NCI-H2107 treated with DMSO at 0.1 percent for 48 hours (cell line): ENCODE results near the gene CARMIL1.

Experiments used
- DNase-seq: peaks from one replicate; lab custom pipeline; 2025; ENCODE audit not compliant: unreplicated experiment; lab: John Stamatoyannopoulos, UW

Gene CARMIL1

DNA sequence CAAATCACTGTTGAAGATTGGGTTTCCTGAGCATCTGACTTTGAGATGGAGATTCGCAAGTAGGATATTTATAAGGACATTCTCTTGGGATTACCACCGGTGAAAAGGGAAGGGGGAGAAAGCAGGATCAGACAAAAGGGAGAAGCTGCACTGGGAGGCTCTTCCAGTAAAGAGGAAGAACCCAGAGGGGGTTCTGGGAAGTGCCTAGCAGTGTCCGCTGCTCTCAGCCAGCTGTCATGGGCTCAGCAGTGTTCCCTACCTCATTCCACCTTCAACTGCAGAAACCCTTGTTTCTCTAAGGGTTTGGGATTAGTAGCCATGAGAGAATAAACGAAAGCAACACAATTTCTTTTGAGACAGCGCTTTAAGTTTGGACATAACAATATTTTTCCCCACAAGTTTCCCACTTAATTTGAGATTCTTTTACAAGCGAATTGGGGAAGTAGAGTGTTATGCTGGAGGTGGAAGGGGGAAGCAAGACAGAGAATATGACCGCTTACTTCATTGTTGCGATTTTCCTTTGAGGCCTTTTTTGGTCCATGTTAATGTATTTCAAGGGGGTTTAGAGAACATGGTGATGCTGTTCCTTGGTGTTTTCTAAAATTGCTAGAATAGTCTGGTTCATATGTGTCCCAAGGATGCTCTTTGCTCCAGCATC, 218.3 kb downstream of the CARMIL1 start:
- DNase-seq, result no peak

DNA sequence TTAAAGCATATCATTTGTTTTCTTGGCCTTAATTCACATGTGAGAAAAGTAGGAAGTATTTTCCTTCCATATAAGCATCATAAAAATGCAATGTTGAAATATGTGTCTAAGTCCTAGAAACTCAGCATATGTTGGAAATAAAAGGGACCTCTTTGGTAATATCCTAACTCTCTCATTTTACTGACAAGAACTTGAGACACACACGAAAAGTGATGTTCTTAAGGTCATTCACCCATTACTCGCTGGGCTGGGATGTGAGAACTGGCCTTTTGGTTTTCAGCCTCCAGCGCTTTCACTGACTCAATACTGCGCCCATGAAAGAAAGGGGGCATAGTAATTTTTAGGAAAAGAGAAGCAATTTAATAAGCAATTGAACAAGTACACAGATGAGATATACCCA, 219.3 kb downstream of the CARMIL1 start:
- DNase-seq, result no peak

DNA sequence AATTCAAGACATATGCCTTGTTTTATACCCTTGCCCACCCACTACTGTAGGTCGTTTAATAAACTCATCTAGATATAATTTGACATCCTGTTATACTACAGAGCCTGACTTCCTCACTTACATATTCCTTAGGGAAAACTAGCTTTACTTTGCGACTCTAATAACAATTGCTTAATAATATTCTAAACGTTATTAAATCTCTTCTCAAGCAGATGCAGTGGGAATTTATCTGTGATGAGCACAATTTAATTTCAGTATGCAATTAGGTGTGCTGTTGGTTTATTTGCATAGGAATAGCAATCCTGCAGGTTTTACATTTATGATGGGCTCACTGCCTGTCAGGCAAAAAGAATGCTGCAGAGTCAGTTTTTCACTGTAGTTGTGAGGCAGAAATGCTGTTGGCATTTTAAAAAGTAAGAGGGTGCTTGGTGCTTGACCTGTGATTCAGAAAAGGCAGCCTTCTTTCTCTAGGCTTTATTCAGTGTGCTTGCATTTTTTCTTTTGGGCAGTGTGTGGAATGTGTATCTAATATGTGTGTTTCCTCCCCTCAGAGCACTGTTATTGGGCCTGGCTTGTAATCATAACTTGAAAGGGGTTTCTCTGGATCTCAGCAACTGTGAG, 220.6 kb downstream of the CARMIL1 start:
- no peak for DNase-seq

DNA sequence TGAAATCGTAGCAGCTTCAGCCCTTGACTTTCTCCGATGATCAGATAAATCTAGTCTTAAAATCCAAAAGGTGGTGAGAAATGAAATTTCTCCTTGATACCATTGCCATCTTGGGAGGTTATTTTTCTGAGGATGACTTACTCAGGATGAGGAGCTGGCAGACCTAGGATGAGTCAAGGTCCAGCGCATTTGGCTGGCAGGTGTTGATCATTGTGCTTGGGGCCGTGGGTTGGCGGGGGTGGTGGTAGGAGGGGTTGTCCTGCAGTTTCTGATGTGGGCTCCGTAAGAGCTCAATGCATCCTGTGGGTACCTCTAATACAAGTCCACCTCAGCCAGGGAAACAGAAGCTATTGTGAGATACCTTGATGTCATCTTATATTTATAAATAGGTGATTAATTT, 224.5 kb downstream of the CARMIL1 start:
- DNase-seq, result no peak

DNA sequence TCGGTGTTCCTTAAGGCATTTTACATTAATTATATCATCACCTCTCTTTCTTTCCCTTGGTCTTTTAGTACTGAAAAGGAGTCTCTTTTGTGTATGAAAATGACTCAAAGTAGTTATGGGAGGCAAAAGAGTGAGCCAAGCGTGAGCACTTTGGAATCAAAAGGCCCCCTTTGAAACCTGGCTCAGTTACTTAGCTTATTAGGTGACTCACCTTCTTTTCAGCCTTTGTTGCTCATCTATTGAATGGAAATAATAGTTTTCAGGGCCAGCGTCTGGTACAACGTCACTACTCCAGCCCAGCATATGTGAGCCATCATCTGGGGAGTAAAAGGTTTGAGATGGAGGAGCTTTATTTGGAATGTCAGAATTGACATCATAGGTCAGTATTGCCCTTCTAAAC, 225.5 kb downstream of the CARMIL1 start:
- no peak for DNase-seq

DNA sequence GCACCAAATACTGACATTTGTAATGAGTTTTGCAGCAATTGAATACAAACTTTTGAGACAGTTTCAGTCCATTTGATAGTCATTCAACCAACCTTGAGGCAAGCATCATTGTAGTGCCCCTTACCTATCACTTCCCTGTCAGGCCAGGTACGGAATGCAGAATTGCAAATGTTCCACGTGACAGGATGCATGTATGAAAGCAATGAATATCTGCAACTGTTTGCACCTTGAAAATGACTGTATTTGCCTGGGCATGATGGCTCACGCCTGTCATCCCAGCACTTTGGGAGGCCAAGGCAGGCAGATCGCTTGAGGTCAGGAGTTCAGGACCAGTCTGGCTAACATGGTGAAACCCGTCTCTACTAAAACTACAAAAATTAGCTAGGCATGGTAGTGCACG, 226.8 kb downstream of the CARMIL1 start:
- DNase-seq, result no peak

DNA sequence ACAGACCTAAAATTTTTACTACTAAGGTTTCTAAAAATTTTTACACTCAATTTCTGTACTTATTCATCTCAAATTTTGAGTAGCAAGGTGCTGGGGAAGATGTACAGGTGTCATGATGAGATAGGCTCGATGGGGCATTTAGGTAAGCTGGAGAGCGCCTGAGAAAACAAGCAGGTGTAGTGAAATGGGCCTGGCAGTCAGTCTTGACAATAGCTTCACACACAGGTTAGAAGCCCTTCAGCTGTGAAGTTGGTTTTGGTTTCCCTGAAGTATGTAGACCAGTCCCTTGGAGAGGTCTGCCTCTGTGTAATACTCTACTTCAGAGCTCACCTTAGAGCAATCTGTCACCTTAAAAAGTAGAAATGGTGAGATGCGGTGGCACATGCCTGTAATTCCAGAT, 228.9 kb downstream of the CARMIL1 start:
- DNase-seq, result no peak

DNA sequence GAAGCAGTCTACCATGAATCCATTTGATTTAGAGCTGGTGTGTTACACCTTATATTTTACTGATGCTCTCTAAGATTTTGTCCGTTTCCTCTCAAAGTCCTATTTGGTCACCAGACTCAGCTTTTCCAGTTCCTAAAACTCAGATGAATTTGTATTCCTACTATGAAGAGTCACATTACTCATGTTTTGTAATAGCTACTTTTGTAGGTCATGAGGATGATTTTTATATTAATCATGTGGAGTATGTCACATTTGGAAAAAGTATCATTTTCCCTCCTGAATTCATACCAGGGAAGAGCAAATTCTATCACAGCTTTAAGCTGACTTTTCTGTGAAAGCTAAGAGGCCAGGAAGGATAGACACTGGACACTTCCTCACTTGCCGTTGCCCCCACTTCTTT, 232.2 kb downstream of the CARMIL1 start:
- DNase-seq, result no peak

DNA sequence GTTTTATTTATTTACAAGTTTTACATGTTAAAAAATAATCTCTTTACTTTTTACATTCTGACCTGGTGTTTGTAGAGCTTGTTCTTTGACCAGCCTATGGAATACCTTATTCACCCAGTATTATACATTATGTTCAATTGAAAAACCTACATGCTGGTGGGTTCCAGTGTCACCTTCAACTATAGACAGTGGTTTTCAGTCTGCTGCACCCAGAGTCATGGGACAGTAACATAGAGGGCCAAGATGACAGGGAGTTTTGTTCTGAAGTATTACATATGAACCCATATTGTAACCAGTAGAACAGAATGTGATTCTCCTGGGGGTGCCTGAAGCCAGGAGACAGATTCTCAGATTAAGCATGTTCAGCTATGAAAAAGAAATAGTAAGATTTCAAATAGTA, 233.4 kb downstream of the CARMIL1 start:
- no peak for DNase-seq

DNA sequence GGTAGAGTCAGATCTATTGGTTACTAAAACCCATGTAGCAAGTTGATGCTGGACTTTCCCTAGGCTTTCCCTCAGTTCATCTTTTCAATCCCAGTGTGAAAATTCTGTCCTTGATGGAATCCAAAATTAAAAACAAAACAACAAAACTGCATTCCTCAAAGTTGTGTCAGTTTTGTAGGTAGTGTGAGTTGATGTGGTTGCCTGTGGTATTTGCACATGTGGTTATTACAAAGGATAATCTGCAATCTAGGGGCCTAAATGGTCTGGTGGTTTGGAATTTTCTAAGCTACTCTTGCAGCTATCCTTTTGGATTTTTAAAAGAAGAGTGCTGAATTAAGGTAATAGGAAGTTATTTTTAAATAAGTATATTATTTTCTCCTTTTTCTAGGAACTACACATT, 240.7 kb downstream of the CARMIL1 start:
- DNase-seq, result no peak

DNA sequence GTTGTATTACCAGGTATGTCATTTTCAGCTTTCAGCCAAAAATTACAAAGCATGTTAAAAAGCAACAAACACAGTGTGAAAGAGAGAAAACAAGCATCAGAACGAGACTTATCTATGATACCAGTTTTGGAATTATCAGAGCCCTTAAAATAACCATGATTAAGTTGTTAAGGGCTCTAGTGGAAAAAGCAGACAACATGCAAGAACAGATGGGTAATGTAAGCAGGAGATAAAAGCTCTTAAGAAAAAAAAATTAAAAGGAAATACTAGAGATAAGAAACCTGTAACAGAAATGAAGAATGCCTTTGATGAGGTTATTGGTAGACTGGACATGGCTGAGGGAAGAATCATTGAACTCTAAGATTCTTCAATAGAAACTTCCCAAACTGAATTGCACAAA, 245.4 kb downstream of the CARMIL1 start:
- no peak for DNase-seq

DNA sequence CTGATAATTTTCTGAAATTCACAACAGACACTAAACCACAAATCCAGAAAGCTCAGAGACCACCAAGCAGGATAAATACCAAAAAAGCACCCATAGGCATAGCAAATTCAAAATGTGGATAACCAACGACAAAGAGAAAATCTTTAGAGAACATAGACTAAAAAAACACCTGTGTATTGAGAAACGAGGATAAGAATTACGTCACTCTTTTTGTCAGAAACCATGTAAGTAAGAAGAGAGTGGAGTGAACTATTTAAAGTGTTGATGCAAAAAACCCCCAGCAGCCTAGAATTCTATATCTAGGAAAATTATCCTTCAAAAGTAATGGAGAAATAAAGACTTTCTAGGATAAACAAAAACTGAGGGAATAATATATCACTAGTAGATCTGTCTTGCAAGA, 245.9 kb downstream of the CARMIL1 start:
- DNase-seq, result no peak

DNA sequence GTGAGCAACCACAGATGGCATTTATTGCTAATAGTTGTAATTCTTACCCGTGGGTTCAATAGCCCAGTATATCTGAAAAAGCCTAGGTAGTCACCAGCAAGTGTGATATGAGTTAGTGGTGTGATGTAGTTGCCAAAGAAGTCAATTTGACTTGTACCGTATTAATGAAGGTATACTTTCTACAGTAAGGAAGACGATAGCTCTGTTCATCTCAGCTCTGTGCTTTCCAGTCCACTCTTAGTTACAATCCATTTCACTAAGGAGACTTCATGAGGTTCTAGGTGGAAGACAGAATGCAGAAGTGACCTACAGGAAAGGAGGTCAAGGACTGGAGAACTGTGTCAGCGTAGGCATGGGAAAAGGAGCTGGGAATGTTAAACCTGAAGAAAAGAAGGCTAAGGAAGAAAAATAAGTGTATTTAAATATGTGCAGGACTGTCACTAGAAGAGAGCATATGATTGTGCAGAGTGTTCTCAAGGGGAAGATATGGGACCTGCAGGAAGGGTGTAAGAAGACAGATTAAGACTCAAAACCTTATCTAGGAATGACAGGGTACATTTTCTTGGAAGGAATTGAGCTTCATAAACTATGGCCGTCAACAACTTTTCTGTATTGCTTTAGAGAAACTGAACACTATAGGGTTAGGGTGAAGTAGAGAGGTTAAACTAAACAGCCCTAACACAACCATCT, 255.9 kb downstream of the CARMIL1 start:
- DNase-seq, result no peak

DNA sequence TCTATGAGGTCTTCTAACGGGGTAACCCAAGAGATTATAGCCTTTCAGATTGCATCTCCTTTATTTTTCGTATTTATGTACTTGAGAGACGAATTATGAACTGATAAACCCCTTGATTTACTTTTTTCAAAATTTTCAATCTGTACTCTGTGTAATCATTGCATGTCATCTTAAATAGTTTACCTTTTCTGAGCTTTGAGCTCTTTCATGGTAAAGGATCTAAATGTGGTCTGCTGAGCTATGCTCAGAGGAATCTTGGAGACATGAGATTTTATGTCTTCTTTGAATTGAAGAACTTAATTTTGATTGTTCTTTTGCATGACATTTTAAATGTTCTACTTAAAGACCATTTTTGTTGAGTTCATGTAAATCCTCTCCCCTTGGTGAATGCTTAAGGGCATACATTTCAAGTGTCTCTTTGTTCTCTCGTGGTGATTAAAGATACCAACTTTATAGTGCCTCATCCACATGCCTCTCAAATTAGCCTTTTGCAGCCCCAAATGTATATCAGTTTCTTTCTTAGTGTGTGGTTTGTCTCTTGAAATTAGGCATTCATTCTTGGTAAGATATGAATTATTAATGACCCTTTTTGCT, 256.6 kb downstream of the CARMIL1 start:
- no peak for DNase-seq

DNA sequence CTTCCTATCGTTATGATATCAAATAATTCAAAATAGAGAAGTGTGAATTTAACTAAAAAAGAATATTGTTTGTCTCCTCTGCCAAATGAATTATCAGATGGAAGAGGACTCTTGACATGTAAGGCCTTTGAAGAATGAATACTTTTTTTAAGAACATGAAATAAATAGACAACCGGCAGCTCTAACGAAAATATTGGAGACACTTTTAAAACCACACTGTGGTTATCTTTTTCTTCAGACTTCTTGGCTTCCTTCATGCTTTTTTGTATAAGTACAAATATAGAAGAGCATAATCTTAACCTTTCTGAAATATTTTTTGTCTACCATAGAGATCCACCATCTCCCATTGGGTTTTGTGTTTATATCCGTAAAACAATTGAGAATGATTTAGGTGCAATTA, 257.6 kb downstream of the CARMIL1 start:
- DNase-seq, result no peak

DNA sequence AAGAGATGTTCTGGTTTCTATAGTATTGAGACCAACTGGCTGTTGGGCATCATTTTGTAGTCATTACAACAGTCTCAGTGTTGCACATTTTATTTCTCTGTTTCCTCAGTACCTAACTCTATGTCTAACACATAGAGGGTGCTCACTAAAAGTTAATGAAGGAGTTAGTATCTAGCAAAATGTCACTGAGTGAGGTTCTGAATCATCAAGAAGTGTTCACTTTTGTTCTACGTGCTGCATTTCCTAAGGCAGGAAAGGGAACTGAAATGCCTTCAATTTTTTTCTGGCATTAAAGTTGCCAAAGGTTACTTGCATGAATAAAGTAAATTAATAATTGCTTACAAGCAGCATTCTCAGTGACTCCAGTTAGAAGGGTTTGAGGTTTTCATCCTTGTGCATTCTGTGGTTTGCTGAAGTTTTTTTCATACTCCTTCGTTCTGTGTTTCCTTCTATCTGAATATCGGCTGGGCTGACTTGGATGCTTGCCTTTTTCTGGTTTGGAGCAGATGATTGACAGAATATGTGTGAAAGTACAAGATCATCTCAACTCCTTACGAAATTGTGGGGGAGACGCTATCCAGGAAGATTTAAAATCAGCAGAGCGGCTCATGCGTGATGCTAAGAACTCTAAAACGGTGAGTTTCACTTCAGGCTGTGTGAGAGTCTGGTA, 258.3 kb downstream of the CARMIL1 start:
- DNase-seq, result no peak

DNA sequence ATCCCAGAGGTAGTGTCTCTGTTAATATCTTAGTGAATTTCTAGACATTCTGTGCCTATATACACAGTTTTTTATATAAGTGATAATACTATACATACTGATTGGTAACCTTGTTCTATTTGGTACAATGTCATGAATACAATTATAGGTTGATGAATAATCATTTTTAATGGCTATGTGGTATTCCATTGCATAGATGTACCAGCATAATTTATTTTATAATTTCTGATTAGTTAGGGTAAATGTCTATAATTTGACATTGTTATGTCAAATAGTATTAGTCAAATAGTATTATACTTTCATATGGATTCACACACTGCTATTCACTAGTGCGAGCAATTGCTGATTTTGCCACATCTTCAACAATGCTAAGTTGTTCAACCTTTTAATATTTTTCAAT, 262.1 kb downstream of the CARMIL1 start:
- no peak for DNase-seq

DNA sequence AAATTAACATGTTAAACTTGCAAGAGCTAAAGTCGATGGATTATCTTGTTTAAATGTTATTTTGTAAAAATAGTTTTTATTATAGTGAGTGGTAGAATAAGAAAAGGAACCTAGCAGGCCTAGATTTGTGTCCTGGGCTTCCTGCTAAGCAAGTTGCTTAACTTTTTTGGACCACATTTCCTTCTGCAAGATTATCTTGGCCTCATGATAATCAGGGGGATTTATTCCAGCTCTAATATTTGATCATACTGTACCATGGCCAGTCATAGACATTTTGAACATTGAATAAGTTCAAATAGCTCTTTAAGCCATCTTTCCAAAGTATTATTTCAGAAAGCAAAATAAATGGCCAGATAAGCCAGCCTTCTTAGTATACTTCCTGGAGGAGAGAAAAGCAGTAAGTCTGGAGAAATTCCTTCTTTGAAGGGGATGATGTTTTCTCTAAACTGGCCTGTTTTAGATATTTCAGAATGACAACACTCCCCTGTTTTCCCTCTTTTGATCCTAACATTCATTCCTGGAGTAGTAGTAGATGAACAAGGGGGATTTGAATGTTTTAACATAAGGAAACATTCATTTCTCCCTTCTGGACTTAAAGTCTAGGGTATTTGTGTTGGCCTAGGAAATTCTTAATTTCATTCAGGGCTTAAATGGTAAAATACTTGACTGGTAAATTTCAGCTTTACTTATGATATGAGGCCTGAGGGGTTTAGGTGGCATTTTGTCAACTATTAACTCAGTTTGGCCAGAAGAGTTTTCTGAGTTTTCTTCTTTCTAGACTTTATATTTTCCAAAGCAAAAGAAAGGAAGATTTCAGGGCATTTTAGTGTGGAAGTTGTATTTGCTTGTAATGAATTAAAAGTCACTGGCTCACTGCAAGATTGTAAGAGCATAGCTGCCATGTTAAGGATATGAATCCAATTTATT, 264.1 kb downstream of the CARMIL1 start:
- no peak for DNase-seq

DNA sequence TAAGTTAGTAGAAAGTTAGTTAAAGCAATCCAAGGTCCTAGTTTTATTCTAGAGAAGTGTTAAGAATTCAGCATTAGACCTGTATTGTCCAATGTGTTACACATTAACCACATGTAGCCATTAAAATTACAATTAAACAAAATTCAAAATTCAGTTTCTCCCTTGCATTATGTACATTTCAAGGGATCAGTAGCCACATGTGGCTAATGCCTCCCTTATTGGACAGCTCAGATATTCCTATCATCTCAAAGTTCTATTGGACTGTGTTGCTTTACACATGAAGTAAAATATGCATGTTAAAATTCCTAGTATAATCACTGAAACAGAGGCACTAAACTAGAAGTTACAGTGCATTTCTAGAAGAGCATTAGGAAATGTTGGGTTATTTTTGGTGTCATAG, 265.7 kb downstream of the CARMIL1 start:
- no peak for DNase-seq

DNA sequence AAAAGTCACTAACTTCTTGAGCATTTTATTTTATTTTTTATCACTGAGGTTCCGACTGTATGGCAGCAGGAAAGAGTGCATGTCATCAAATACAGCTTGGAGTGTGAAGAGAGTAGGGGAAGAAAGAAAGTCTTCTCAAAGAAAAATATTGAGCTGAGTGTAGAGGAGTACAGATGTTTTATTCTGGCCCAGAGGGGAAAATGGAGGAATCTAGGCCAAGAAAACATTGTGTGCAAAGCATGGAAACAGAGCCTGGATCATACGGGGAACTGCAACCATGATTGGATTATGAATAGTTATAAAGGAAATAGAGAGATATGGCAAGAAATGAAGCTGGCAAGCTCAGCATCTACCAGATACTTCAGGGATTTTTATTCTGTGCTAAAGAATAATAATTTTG, 268.6 kb downstream of the CARMIL1 start:
- DNase-seq, result no peak

DNA sequence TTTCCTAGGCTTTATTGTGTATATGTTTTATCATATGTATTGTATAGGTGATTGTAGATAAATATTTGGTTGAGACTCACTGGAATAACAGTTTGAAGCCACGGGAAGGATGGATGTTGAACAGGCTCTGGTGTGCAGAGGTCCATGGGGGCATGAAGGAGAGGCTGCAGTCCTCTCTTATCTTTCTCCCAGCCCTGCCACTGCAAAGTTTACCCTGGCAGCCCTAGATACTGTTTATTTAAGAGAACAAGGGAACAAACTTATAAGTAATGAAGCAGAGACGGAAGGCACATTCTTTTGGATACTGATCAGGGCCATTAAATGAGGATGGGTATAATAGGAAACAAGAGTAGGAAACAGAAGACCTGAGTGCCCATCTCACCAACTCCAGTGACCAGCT, 269.3 kb downstream of the CARMIL1 start:
- no peak for DNase-seq
